ENCODE data around the gene KAT2A.
"Not testable (repeated sequence)": the region's sequence is repeated elsewhere in the genome, so short reads cannot be mapped to it uniquely, and the experiment has no call there.

Gene KAT2A

GRCh38 chr17:42120770-42121769, at the start of gene KAT2A:
KAT2A (minus strand) TSS chr17:42121367; CDS start chr17:42121304, 63 bp downstream.
- DNase-seq, result peak; percentile 76

GRCh38 chr17:42169351-42169750, 48.2 kb upstream of the KAT2A start:
- DNase-seq, result no peak

DNA sequence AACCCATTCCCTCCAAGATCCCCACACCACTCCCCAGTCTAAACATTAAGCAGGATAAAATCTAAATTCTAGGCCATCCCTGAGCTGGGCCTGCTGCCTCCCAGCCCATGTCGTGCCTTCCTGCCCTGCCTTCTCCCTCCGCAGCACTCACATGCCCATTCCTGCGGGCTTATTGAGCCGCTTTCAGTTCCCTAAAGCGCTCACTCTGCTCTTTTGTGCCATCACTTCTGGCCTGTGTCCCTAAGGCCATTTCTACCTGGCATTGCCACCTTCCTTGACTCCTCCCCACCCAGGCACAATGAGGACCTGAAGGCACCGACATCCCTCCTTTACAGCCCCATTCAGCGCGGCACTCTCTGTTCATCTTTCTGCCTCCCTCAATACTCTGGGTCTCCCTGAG, 46.6 kb upstream of the KAT2A start:
- DNase-seq, result no peak

- DNase-seq, result no peak
These were observed 45.1 kb upstream of the KAT2A start for GRCh38 chr17:42166196-42166763.

DNA sequence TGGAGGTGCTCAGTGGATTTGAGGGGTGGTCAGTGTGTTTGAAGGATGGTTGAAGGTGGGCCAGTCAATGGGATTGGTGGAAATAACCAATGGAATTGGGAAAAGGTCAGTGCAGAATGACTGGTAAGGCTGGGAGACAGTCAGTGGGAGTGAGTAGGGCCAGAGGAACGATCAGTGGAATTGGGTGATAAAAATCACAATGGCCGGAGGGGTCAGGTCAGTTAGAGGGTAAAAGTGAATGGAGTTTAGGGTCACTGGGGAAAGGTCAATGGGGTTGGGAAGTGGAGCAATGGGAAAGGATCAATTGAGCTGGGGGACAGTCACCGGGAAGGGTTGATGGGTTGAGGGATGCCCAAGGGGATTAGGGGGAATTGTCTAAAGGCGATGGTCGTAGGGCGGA, 44.6 kb upstream of the KAT2A start:
- DNase-seq, result no peak

GRCh38 chr17:42163696-42164407, 42.7 kb upstream of the KAT2A start:
- no peak for DNase-seq

DNA sequence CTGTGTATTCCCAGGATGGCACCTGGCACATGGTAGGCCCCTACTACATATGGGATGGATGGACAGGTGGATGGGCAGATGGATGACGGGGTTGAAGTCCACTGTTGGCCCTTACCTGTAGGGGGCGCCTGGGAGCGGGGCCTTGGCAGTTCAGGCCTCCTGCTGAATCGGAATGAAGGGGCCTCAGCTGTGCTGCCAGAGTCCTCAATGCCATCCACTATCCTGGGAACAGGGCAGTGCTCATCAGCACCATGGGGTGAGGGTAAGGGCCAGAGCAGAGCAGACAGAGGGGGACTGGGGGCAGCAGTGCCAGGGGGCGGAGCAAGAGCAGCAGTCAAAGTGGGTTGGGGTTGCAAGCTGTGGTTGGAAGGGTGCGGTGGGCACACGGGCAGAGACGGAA, 41.9 kb upstream of the KAT2A start:
- DNase-seq, result no peak

- DNase-seq, result no peak
These were observed 39.4 kb upstream of the KAT2A start for GRCh38 chr17:42160531-42160910.

DNA sequence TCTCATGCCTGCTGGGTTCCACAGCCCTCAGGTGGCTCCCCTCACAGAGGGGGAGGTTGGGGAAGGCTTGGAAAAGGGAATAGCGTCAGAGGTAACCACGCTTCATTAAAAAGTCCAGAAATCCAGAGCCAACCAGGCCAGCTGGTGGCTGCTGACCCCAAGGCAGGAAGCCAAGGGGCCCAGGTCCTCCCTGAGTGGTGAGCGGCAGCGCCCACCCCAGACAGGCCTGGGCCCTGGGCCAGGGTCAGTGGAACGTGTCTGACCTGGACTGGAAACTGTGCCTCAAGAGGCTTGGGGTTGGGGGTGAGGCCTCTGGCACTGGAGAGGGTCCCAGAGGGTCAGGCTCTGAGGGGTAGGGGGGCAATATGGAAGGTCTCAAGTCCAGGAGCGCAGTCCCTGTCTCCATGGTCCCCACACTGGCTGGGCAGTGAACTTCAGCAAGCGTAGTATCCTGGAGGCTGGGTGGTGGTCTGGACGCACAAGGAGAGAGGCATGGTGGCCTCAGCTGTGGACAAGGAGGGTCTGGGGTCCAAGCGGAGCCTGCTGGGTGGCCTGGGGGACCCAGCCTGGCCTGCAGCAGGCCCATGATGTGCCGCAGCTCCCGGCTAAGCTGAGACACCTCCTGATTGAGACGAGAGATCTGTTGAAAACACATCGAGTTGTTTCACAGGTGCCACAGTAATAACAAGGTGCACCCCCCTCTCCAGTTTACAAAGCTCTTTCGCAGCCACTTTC, 38.8 kb upstream of the KAT2A start:
- DNase-seq, result no peak

DNA sequence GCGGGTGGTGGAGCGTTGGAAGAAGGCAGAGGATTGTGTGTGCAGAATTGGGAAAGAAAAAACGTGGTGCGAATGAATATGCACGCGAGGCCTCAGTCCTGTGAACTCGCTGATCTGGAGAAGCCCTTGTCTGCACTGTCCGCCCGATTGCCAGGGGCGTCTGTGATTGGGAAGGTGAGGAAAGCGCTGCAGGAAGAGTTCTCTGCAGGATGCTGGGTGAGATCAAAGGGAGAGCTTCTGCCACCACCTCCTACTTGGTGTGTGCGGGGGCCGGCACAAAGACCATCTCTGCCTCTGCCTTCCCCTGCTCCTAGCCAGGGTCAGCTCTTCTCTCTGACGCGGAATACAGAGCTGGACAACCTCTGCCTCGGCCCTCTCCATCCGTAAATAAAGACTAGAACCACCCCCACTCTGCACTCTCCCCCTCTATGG, 34.5 kb upstream of the KAT2A start:
- DNase-seq, result no peak

GRCh38 chr17:42153919-42154742, 33.0 kb upstream of the KAT2A start:
- no peak for DNase-seq

DNA sequence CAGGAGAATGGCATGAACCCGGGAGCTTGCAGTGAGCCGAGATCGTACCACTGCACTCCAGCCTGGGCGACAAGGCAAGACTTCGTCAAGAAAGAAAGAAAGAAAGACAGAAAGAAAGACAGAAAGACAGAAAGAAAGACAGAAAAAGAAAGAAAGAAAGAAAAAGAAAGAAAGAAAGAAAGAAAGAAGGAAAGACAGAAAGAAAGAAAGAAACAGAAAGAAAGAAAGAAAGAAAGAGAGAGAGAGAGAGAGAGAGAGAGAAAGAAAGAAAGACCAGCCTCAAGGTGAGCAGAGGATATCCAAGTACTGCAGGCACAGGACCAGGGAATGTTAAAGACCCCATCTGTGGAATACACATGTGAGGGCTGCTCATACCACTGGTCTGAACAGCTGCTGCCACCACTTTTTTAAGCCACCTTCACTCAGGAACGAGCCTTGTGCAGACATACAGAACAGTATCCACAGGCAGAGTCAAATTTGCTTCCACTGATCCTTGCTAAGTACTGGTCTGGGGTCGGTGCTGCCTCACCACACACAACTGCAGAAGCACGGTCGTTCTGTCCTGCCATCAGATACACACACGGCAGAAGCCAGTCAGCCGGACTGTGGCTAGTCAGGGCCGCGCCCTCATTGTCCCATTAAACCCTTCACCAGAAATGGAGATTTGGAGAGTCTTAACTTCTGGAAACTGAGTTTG, 25.9 kb upstream of the KAT2A start:
- no peak for DNase-seq

GRCh38 chr17:42143138-42143537, 22.0 kb upstream of the KAT2A start:
- not testable (repeated sequence) for DNase-seq

GRCh38 chr17:42142371-42142896, 21.3 kb upstream of the KAT2A start:
- DNase-seq, result no peak

DNA sequence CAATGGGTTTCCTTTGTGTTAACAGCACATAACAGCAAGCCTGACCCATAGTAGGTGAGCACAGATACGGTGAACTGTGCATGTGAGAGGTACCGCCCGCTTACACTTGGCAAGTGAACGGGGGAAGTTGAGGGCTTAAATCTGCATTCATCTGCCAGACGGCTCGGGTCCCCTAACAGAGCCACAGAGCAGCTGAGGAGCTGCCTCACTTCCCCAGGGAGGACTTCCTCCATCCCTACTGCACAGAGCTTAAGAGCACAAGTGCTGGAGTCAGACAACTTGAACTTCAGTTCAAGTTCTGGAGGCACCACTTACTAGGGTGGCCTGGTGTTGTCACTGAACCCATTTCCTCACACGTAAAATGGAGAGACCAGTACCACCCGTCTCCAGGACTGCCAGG, 20.2 kb upstream of the KAT2A start:
- DNase-seq, result no peak

- not testable (repeated sequence) for DNase-seq
These were observed 19.5 kb upstream of the KAT2A start for GRCh38 chr17:42140690-42141089.

- DNase-seq, result no peak
These were observed 17.8 kb upstream of the KAT2A start for GRCh38 chr17:42138749-42139492.

GRCh38 chr17:42136654-42137051, 15.5 kb upstream of the KAT2A start:
- DNase-seq, result no peak

GRCh38 chr17:42135664-42136653, 14.8 kb upstream of the KAT2A start:
- DNase-seq, result peak; percentile 76
